ENCODE data around the gene UMAD1. TPM values are rescaled to one million over a fixed set of nuclear protein-coding genes. Genes with fewer than 3 reads are reported as not detected.

Gene UMAD1
- total RNA-seq, result 8.7 and 10.4 TPM in 2 replicates

GRCh38 chr7:7640221-7641128, at the start of gene UMAD1:
TSS of gene UMAD1 (plus strand) at chr7:7640752. CDS start at chr7:7673372, 32,620 bp downstream.

GRCh38 chr7:7718492-7718891, 77.9 kb downstream of the UMAD1 start, which contains the start of gene RPA3:
TSS of gene RPA3 (minus strand) at chr7:7718607. CDS start at chr7:7640418, 78,189 bp downstream.

Other genes with a start within 250 kb of the UMAD1 start
- 0.24 TPM in 1 of 2 replicates, not detected in the other for gene COL28A1, start 104.9 kb upstream of the UMAD1 start, total RNA-seq
- gene MIOS, start 73.9 kb upstream of the UMAD1 start, total RNA-seq, result 45.0 and 53.7 TPM in 2 replicates
- 21.0 and 21.7 TPM in 2 replicates for gene RPA3, start 77.9 kb downstream of the UMAD1 start, total RNA-seq